DND-41 (cell line): Measurements from ENCODE around the gene BTRC.
"Not testable (repeated sequence)": the region's sequence is repeated elsewhere in the genome, so short reads cannot be mapped to it uniquely, and the experiment has no call there.

ENCODE experiments used
- EZH2 ChIP-seq: IDR thresholded peaks from 3 replicates; pipeline ENCODE4 v1.6.1; 2012; ENCODE audit warnings: borderline replicate concordance, low read depth, mild to moderate bottlenecking, moderate library complexity, low read length, inconsistent platforms; ENCODE audit not compliant: severe bottlenecking
- TF ChIP-seq, protein P1 (sequence below): IDR thresholded peaks from 2 replicates; pipeline ENCODE4 v1.5.1; 2012; ENCODE audit warnings: borderline replicate concordance, low read length, moderate library complexity, mild to moderate bottlenecking; ENCODE audit not compliant: poor library complexity, severe bottlenecking; ENCODE audit errors: extremely low read depth

DNA sequence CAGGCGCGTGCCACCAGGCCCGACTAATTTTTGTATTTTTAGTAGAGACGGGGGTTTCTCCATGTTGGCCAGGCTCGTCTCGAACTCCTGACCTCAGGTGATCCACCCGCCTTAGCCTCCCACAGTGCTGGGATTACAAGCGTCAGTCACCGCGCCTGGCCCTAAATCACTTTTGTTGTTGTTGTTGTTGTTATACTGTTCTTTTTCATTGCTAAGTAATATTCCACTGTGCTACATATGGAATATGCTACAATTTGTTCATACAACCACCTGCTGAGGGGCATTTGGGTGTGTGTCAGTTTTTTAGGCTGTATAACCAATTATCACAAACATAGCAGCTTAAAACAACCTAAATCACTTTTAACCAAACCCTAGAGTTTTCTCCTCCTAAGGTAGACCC lies 1.1 kb upstream of the BTRC start:
- TF ChIP-seq, protein P1, sequence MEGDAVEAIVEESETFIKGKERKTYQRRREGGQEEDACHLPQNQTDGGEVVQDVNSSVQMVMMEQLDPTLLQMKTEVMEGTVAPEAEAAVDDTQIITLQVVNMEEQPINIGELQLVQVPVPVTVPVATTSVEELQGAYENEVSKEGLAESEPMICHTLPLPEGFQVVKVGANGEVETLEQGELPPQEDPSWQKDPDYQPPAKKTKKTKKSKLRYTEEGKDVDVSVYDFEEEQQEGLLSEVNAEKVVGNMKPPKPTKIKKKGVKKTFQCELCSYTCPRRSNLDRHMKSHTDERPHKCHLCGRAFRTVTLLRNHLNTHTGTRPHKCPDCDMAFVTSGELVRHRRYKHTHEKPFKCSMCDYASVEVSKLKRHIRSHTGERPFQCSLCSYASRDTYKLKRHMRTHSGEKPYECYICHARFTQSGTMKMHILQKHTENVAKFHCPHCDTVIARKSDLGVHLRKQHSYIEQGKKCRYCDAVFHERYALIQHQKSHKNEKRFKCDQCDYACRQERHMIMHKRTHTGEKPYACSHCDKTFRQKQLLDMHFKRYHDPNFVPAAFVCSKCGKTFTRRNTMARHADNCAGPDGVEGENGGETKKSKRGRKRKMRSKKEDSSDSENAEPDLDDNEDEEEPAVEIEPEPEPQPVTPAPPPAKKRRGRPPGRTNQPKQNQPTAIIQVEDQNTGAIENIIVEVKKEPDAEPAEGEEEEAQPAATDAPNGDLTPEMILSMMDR: not testable (repeated sequence)
- not testable (repeated sequence) for TF ChIP-seq EZH2
